Mesenchymal stem cell (in vitro differentiated cells and primary cell): ENCODE results near the gene OR51E1.

Experiments
- DNase-seq: peaks from one replicate; pipeline ENCODE4 v3.0.0-alpha.2; 2013
- H2AFZ ChIP-seq: one replicate; pipeline ENCODE4 v1.6.1; 2013; ENCODE audit warnings: low read depth, mild to moderate bottlenecking, control low read depth, inconsistent platforms, low read length, moderate library complexity
- H2AK5ac ChIP-seq: 2 replicates; pipeline ENCODE4 v1.6.1; 2013; ENCODE audit warnings: low read length, moderate library complexity, mild to moderate bottlenecking, inconsistent platforms; ENCODE audit not compliant: severe bottlenecking
- H2BK120ac ChIP-seq: one replicate; pipeline ENCODE4 v1.6.1; 2013; ENCODE audit warnings: low read depth, mild to moderate bottlenecking, inconsistent platforms, low read length, moderate library complexity
- H2BK12ac ChIP-seq, 2 experiments: one replicate each; pipeline ENCODE4 v1.6.1; 2013; ENCODE audit warnings: inconsistent platforms in 2 of 2, low read length in 2 of 2, mild to moderate bottlenecking in 2 of 2, moderate library complexity in 2 of 2, control low read depth in 1 of 2
- H2BK15ac ChIP-seq: one replicate; pipeline ENCODE4 v1.6.1; 2013; ENCODE audit warnings: mild to moderate bottlenecking, low read depth, inconsistent platforms; ENCODE audit not compliant: poor library complexity, severe bottlenecking
- H2BK5ac ChIP-seq: 2 replicates; pipeline ENCODE4 v1.6.1; 2013; ENCODE audit warnings: low read depth, mild to moderate bottlenecking, low read length, control low read depth, inconsistent platforms; ENCODE audit not compliant: poor library complexity, severe bottlenecking
- H3K14ac ChIP-seq, 2 experiments: one replicate each; pipeline ENCODE4 v1.6.1; 2013; ENCODE audit warnings: inconsistent platforms in 2 of 2, low read length in 2 of 2, control low read depth in 1 of 2, mild to moderate bottlenecking in 1 of 2, moderate library complexity in 1 of 2
- H3K18ac ChIP-seq, 2 experiments: one replicate each; pipeline ENCODE4 v1.6.1; 2013; ENCODE audit warnings: inconsistent platforms in 2 of 2, low read length in 2 of 2, control low read depth in 1 of 2, low read depth in 1 of 2, mild to moderate bottlenecking in 1 of 2
- H3K23ac ChIP-seq, 2 experiments: one replicate each; pipeline ENCODE4 v1.6.1; 2013; ENCODE audit warnings: inconsistent platforms in 2 of 2, low read length in 2 of 2, mild to moderate bottlenecking in 2 of 2, moderate library complexity in 2 of 2, control low read depth in 1 of 2
- H3K27ac ChIP-seq: 2 replicates; pipeline ENCODE4 v1.5.1; 2013; ENCODE audit warnings: mild to moderate bottlenecking, moderate library complexity, low read length, control low read depth, inconsistent platforms; ENCODE audit not compliant: poor library complexity, severe bottlenecking
- H3K27me3 ChIP-seq, 2 experiments: 2 replicates each; pipeline versions ENCODE4 v1.6.1 to v1.7.0; 2013; ENCODE audit warnings: low read length in 2 of 2, mild to moderate bottlenecking in 2 of 2, moderate library complexity in 2 of 2, control low read depth in 1 of 2, inconsistent platforms in 1 of 2; ENCODE audit not compliant: control insufficient read depth in 1 of 2, insufficient read depth in 1 of 2
- H3K36me3 ChIP-seq, 2 experiments: 2 replicates each; pipeline versions ENCODE4 v1.6.1 to v1.7.0; 2013; ENCODE audit warnings: low read length in 2 of 2, control low read depth in 1 of 2, inconsistent platforms in 1 of 2, low read depth in 1 of 2, mild to moderate bottlenecking in 1 of 2; ENCODE audit not compliant: insufficient read depth in 2 of 2, control insufficient read depth in 1 of 2
- H3K4ac ChIP-seq, 2 experiments: one replicate each; pipeline ENCODE4 v1.6.1; 2013; ENCODE audit warnings: inconsistent platforms in 2 of 2, low read length in 2 of 2, mild to moderate bottlenecking in 2 of 2, moderate library complexity in 2 of 2, control low read depth in 1 of 2, low read depth in 1 of 2
- H3K4me1 ChIP-seq: 2 replicates; pipeline ENCODE4 v1.6.1; 2013; ENCODE audit warnings: low read depth, low read length, control low read depth; ENCODE audit not compliant: control insufficient read depth, insufficient read depth
- H3K4me2 ChIP-seq: 2 replicates; pipeline ENCODE4 v1.6.1; 2013; ENCODE audit warnings: low read length, mild to moderate bottlenecking, inconsistent platforms; ENCODE audit not compliant: poor library complexity, severe bottlenecking
- H3K4me3 ChIP-seq, 2 experiments: 2 replicates each; pipeline versions ENCODE4 v1.5.1 to v1.7.0; 2013; ENCODE audit warnings: low read length in 2 of 2, mild to moderate bottlenecking in 2 of 2, control low read depth in 1 of 2, low read depth in 1 of 2; ENCODE audit not compliant: insufficient read depth in 1 of 2
- H3K79me1 ChIP-seq: replicated peaks from 2 replicates; pipeline ENCODE4 v1.6.1; 2013; ENCODE audit warnings: mild to moderate bottlenecking, control low read depth, low read length, inconsistent platforms; ENCODE audit not compliant: poor library complexity, severe bottlenecking
- H3K9ac ChIP-seq: 2 replicates; pipeline ENCODE4 v1.7.0; 2013; ENCODE audit warnings: mild to moderate bottlenecking, low read length, moderate library complexity
- H3K9me3 ChIP-seq: 2 replicates; pipeline ENCODE4 v1.7.0; 2013; ENCODE audit warnings: mild to moderate bottlenecking, low read length; ENCODE audit not compliant: control insufficient read depth
- H4K8ac ChIP-seq: one replicate; pipeline ENCODE4 v1.6.1; 2013; ENCODE audit warnings: inconsistent platforms, mild to moderate bottlenecking, low read length, moderate library complexity
- H4K91ac ChIP-seq: one replicate; pipeline ENCODE4 v1.6.1; 2013; ENCODE audit warnings: mild to moderate bottlenecking, low read length, inconsistent platforms
- WGBS: methylation state at CpG from one replicate; pipeline ENCODE4 v1.1.7; 2013; ENCODE audit warnings: mixed read lengths; 5-methylcytosine and 5-hydroxymethylcytosine counted together

The OR51E1 gene

DNA sequence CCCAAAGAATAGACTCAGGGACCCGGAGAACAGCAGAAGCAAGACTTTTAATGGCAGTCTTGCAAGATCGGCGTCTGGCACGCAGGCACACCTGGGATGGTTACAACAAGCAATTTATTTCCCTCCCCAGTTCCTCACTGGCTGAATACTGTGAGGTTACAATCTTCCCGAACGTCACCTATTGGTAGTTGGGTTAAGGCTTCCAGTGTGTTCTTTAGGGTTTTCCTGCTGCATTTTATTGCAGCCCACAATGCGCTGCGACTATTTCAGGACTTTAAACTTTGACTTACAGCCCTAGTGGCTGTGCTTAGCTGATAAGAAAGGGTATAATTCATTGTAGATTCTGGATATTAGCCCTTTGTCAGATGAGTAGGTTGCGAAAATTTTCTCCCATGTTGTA, 24.3 kb upstream of the OR51E1 start:
- Histone ChIP-seq H3K23ac (no peak overlapping the region), H2BK15ac (no peak overlapping the region), H4K8ac (no peak overlapping the region), H3K9me3 (no peaks in the 10 kb centered on the region), H4K91ac (no peak overlapping the region), H3K36me3 (no peaks in the 10 kb centered on the region), H2AK5ac (no peak overlapping the region), H2AFZ (no peak overlapping the region), H3K79me1 (no peaks in the 10 kb centered on the region), H3K9ac (no peak overlapping the region), H2BK120ac (no peak overlapping the region), H3K18ac (no peak overlapping the region), H3K4me1 (no peaks in the 10 kb centered on the region), H3K4me3 (no peak overlapping the region), H3K27ac (no peak overlapping the region), H3K27me3 (peaks cover 0 to 4% of the 10 kb centered on the region in 2 experiments), H2BK12ac (no peak overlapping the region), H2BK5ac (no peak overlapping the region), H3K14ac (no peak overlapping the region), H3K4me2 (no peak overlapping the region), H3K4ac (no peak overlapping the region)
- no peak for DNase-seq
- WGBS = 82% methylated on average over 8 of the region's 9 CpGs

GRCh38 chr11:4626207-4627099, 17.3 kb upstream of the OR51E1 start:
- H3K18ac ChIP-seq = no peak overlapping the region
- H2BK12ac ChIP-seq = no peak overlapping the region
- no peak overlapping the region for H3K4me2 ChIP-seq
- H2BK5ac ChIP-seq = no peak overlapping the region
- H3K9ac ChIP-seq = no peak overlapping the region
- H2BK15ac ChIP-seq = no peak overlapping the region
- no peak overlapping the region for H3K27ac ChIP-seq
- H3K9me3 ChIP-seq = no peaks in the 10 kb centered on the region
- DNase-seq = peak; percentile 67
- no peak overlapping the region for H4K91ac ChIP-seq
- H3K79me1 ChIP-seq = no peaks in the 10 kb centered on the region
- H4K8ac ChIP-seq = no peak overlapping the region
- H3K4me3 ChIP-seq = no peak overlapping the region
- no peak overlapping the region for H2AFZ ChIP-seq
- WGBS = 45% methylated on average over 14 of the region's 15 CpGs
- no peak overlapping the region for H2BK120ac ChIP-seq
- H3K23ac ChIP-seq = no peak overlapping the region
- peaks cover 0 to 6% of the 10 kb centered on the region in 2 experiments for H3K27me3 ChIP-seq
- no peak overlapping the region for H2AK5ac ChIP-seq
- H3K4me1 ChIP-seq = no peaks in the 10 kb centered on the region
- H3K36me3 ChIP-seq = no peaks in the 10 kb centered on the region
- no peak overlapping the region for H3K14ac ChIP-seq
- no peak overlapping the region for H3K4ac ChIP-seq

GRCh38 chr11:4636136-4636535, 7.6 kb upstream of the OR51E1 start:
- 78% methylated on average over 2 of the region's 2 CpGs for WGBS
- Histone ChIP-seq H3K4me1 (peaks cover 4% of the 10 kb centered on the region), H2BK15ac (no peak overlapping the region), H3K9me3 (no peaks in the 10 kb centered on the region), H3K9ac (no peak overlapping the region), H3K4ac (no peak overlapping the region), H4K91ac (no peak overlapping the region), H2BK5ac (no peak overlapping the region), H3K36me3 (no peaks in the 10 kb centered on the region), H3K27me3 (peaks cover 16 to 26% of the 10 kb centered on the region in 2 experiments), H3K27ac (no peak overlapping the region), H2BK12ac (no peak overlapping the region), H2BK120ac (no peak overlapping the region), H2AK5ac (no peak overlapping the region), H3K79me1 (no peaks in the 10 kb centered on the region), H3K23ac (no peak overlapping the region), H4K8ac (no peak overlapping the region), H3K14ac (no peak overlapping the region), H2AFZ (no peak overlapping the region), H3K4me3 (no peak overlapping the region), H3K4me2 (no peak overlapping the region), H3K18ac (no peak overlapping the region)
- no peak for DNase-seq

- H3K4me3 ChIP-seq = peak within 1 kb of the TSS in 1 of 2 experiments; percentile 44
- H3K36me3 ChIP-seq = no peaks in the 10 kb centered on the region
- no peak within 1 kb of the TSS for H4K91ac ChIP-seq
- no peak within 1 kb of the TSS for H2BK12ac ChIP-seq
- H3K4ac ChIP-seq = no peak within 1 kb of the TSS
- no peak within 1 kb of the TSS for H4K8ac ChIP-seq
- no peak within 1 kb of the TSS for H3K14ac ChIP-seq
- no peaks in the 10 kb centered on the region for H3K9me3 ChIP-seq
- H3K9ac ChIP-seq = no peak within 1 kb of the TSS
- H3K23ac ChIP-seq = no peak within 1 kb of the TSS
- peak within 1 kb of the TSS; percentile 29 for H3K4me2 ChIP-seq
- no peak within 1 kb of the TSS for H2BK5ac ChIP-seq
- peaks cover 16 to 32% of the 10 kb centered on the region in 2 experiments for H3K27me3 ChIP-seq
- peak; percentile 64 for DNase-seq
- no peak within 1 kb of the TSS for H2BK15ac ChIP-seq
- 43% methylated on average over 17 of the region's 21 CpGs for WGBS
- H2BK120ac ChIP-seq = no peak within 1 kb of the TSS
- H3K4me1 ChIP-seq = peaks cover 4% of the 10 kb centered on the region
- H3K27ac ChIP-seq = no peak within 1 kb of the TSS
- H3K18ac ChIP-seq = no peak within 1 kb of the TSS
- H2AFZ ChIP-seq = no peak within 1 kb of the TSS
- H2AK5ac ChIP-seq = no peak within 1 kb of the TSS
- H3K79me1 ChIP-seq = no peaks in the 10 kb centered on the region
Observed at GRCh38 chr11:4636962-4637661, 6.7 kb upstream of the OR51E1 start, which contains the start of gene OR51D1. TSS of gene OR51D1 (plus strand) at chr11:4637477. CDS start at chr11:4639791, 2,314 bp downstream.
